Measurements from ENCODE around the gene OR6C3.
"Not testable (repeated sequence)": the region's sequence is repeated elsewhere in the genome, so short reads cannot be mapped to it uniquely, and the experiment has no call there.

The OR6C3 gene

GRCh38 chr12:55330446-55330845 lies at the start of gene OR6C3:
TSS of gene OR6C3 (plus strand) at chr12:55330746. CDS start at chr12:55331701, 955 bp downstream.
- Mint-ChIP-seq H3K4me3 (no peak within 1 kb of the TSS), H3K27ac (no peak within 1 kb of the TSS), H3K27me3 (peaks cover 11% of the 10 kb centered on the region), H3K36me3 (no peaks in the 10 kb centered on the region), H3K4me1 (ENCODE audit: low read depth) (no peaks in the 10 kb centered on the region), H3K9me3 (ENCODE audit: low read depth) (no peaks in the 10 kb centered on the region)

- Mint-ChIP-seq H3K27ac (no peak overlapping the region), H3K4me3 (no peak overlapping the region), H3K27me3 (peaks cover 11% of the 10 kb centered on the region)
Measured at GRCh38 chr12:55280991-55281390, 49.6 kb upstream of the OR6C3 start.

GRCh38 chr12:55289999-55290398 lies 40.5 kb upstream of the OR6C3 start:
- Mint-ChIP-seq H3K36me3 (no peaks in the 10 kb centered on the region), H3K4me3 (no peak overlapping the region), H3K27me3 (peaks cover 20% of the 10 kb centered on the region), H3K9me3 (ENCODE audit: low read depth) (no peaks in the 10 kb centered on the region), H3K4me1 (ENCODE audit: low read depth) (no peaks in the 10 kb centered on the region), H3K27ac (no peak overlapping the region)

More at GRCh38 chr12:55280991-55281390, 49.6 kb upstream of the OR6C3 start:
- Mint-ChIP-seq H3K4me1 (ENCODE audit: low read depth) (no peaks in the 10 kb centered on the region), H3K9me3 (ENCODE audit: low read depth) (no peaks in the 10 kb centered on the region), H3K36me3 (no peaks in the 10 kb centered on the region)

- H3K27me3 Mint-ChIP-seq: peaks cover 18% of the 10 kb centered on the region
- no peaks in the 10 kb centered on the region for H3K9me3 Mint-ChIP-seq (ENCODE audit: low read depth)
- no peaks in the 10 kb centered on the region for H3K4me1 Mint-ChIP-seq (ENCODE audit: low read depth)
- H3K36me3 Mint-ChIP-seq: no peaks in the 10 kb centered on the region
- H3K27ac Mint-ChIP-seq: no peak within 1 kb of the TSS
- no peak within 1 kb of the TSS for H3K4me3 Mint-ChIP-seq
Measured at GRCh38 chr12:55296469-55296868, 34.1 kb upstream of the OR6C3 start, which contains the start of gene OR6C6. TSS of gene OR6C6 (minus strand) at chr12:55296569. CDS start at chr12:55295232, 1,337 bp downstream.

- Mint-ChIP-seq H3K27me3 (peaks cover 17% of the 10 kb centered on the region), H3K4me1 (ENCODE audit: low read depth) (no peaks in the 10 kb centered on the region), H3K27ac (no peak within 1 kb of the TSS), H3K4me3 (no peak within 1 kb of the TSS), H3K36me3 (no peaks in the 10 kb centered on the region), H3K9me3 (ENCODE audit: low read depth) (peaks cover 1% of the 10 kb centered on the region)
Measured at GRCh38 chr12:55314043-55314442, 16.5 kb upstream of the OR6C3 start, which contains the start of gene OR6C1. TSS of gene OR6C1 (plus strand) at chr12:55314343. CDS start at chr12:55320600, 6,257 bp downstream.

GRCh38 chr12:55320201-55320600 lies 10.3 kb upstream of the OR6C3 start:
- no peaks in the 10 kb centered on the region for H3K4me1 Mint-ChIP-seq (ENCODE audit: low read depth)
- H3K27me3 Mint-ChIP-seq: peaks cover 8% of the 10 kb centered on the region
- H3K27ac Mint-ChIP-seq: no peak overlapping the region
- H3K36me3 Mint-ChIP-seq: no peaks in the 10 kb centered on the region
- H3K4me3 Mint-ChIP-seq: no peak overlapping the region
- peaks cover 6% of the 10 kb centered on the region for H3K9me3 Mint-ChIP-seq (ENCODE audit: low read depth)

- not testable (repeated sequence) for H3K9me3 Mint-ChIP-seq (ENCODE audit: low read depth); H3K4me1 Mint-ChIP-seq (ENCODE audit: low read depth); H3K36me3 Mint-ChIP-seq; H3K27me3 Mint-ChIP-seq; H3K4me3 Mint-ChIP-seq; H3K27ac Mint-ChIP-seq
Measured at GRCh38 chr12:55325801-55326200, 4.7 kb upstream of the OR6C3 start.

GRCh38 chr12:55336002-55336401 lies 5.5 kb downstream of the OR6C3 start:
- peaks cover 4% of the 10 kb centered on the region for H3K27me3 Mint-ChIP-seq
- no peaks in the 10 kb centered on the region for H3K36me3 Mint-ChIP-seq
- no peaks in the 10 kb centered on the region for H3K9me3 Mint-ChIP-seq (ENCODE audit: low read depth)
- H3K27ac Mint-ChIP-seq: no peak overlapping the region
- H3K4me3 Mint-ChIP-seq: no peak overlapping the region
- H3K4me1 Mint-ChIP-seq (ENCODE audit: low read depth): no peaks in the 10 kb centered on the region

- H3K27me3 Mint-ChIP-seq: peaks cover 26% of the 10 kb centered on the region
- not testable (repeated sequence) for H3K36me3 Mint-ChIP-seq
Measured at GRCh38 chr12:55355338-55355737, 24.8 kb downstream of the OR6C3 start.

GRCh38 chr12:55362675-55363074 lies 32.1 kb downstream of the OR6C3 start, which contains the start of gene OR6C75:
TSS of gene OR6C75 (plus strand) at chr12:55362975. CDS start at chr12:55365111, 2,136 bp downstream.
- no peaks in the 10 kb centered on the region for H3K4me1 Mint-ChIP-seq (ENCODE audit: low read depth)
- H3K9me3 Mint-ChIP-seq (ENCODE audit: low read depth): no peaks in the 10 kb centered on the region
- H3K27ac Mint-ChIP-seq: no peak within 1 kb of the TSS
- peaks cover 13% of the 10 kb centered on the region for H3K27me3 Mint-ChIP-seq
- H3K4me3 Mint-ChIP-seq: no peak within 1 kb of the TSS
- H3K36me3 Mint-ChIP-seq: no peaks in the 10 kb centered on the region

More at GRCh38 chr12:55355338-55355737, 24.8 kb downstream of the OR6C3 start:
- not testable (repeated sequence) for H3K4me1 Mint-ChIP-seq (ENCODE audit: low read depth); H3K9me3 Mint-ChIP-seq (ENCODE audit: low read depth); H3K4me3 Mint-ChIP-seq; H3K27ac Mint-ChIP-seq

- H3K4me3 Mint-ChIP-seq: no peak overlapping the region
- H3K27ac Mint-ChIP-seq: no peak overlapping the region
Measured at GRCh38 chr12:55365086-55365485, 34.5 kb downstream of the OR6C3 start.

GRCh38 chr12:55372521-55372920 lies 42.0 kb downstream of the OR6C3 start:
- Mint-ChIP-seq H3K27ac (no peak overlapping the region), H3K4me3 (no peak overlapping the region), H3K27me3 (peaks cover 5% of the 10 kb centered on the region), H3K9me3 (ENCODE audit: low read depth) (no peaks in the 10 kb centered on the region), H3K4me1 (ENCODE audit: low read depth) (no peaks in the 10 kb centered on the region), H3K36me3 (no peaks in the 10 kb centered on the region)

More at GRCh38 chr12:55365086-55365485, 34.5 kb downstream of the OR6C3 start:
- no peaks in the 10 kb centered on the region for H3K4me1 Mint-ChIP-seq (ENCODE audit: low read depth)
- H3K36me3 Mint-ChIP-seq: no peaks in the 10 kb centered on the region
- no peaks in the 10 kb centered on the region for H3K9me3 Mint-ChIP-seq (ENCODE audit: low read depth)
- H3K27me3 Mint-ChIP-seq: peaks cover 8% of the 10 kb centered on the region

Measured in activated naive CD8-positive, alpha-beta T cell (primary cell).